ENCODE measurements around the gene SLC16A6.
"Not testable (repeated sequence)": the region's sequence is repeated elsewhere in the genome, so short reads cannot be mapped to it uniquely, and the experiment has no call there.

SLC16A6 gene

GRCh38 chr17:68246271-68247028 is 44.5 kb downstream of the SLC16A6 start:
- no peak for DNase-seq

DNA sequence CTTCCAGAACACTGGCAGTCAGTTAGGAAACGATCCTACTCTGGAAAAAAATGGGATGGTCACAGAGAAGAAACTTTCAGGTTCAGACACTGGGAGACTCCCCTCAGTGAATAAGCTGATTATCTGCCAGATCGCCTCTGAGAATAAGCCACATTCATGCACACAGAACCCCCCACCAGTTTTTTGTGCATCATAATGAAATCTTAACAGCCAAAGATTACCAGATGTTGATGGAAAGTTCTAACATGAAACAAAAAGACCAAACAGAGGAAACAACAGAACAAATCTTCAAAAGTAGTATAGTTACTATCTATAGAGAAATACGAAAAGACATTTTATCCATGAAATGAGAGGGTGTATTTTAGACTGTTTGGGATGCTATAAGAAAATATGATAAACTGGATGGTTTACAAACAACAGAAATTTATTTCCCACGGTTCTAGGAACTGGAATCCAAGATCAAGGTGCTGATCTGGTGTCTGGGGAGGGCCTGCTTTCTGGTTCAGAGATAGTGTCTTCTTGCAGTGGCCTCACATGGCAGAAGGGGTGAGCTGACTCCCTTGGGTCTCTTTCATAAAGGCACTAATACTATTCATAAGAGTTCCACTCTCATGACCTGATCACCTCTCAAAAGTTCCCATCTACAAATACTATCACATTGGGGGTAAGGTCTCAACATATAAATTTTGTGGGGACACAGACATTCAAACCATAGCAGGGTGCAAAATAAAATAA is 51.1 kb downstream of the SLC16A6 start:
- DNase-seq: no peak

- no peak for DNase-seq
These were observed 52.1 kb downstream of the SLC16A6 start for GRCh38 chr17:68238871-68239253.

DNA sequence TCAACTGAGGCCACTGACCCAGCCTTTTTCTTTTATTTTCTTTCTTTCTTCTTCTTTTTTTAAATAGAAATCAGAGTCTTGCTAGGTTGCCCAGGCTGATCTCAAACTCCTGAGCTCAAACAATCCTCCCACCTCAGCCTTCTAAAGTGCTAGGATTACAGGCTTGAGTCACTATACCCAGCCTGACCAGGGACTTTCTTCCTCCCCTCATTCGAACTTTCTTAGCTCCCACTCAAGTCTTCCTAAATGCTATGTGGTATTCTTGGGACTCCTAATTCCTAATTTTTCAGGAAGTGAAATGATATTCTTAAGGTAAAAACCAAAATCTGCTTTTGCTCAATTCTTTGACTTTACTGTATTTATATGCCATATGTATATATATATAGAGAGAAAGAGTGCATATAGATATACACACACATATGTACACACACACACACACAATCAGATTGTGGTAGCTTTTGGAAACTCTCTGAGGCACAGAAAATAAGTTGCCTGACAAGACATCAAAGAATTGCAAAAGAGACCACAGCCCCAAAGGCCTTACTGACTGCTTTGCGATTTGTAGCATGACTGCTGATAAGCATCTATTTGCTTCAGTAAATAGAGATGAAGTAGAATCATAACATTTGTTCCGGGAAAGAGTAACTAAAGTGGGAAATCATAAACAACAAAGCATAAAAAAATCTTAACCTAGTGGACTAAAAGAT is 52.6 kb downstream of the SLC16A6 start:
- DNase-seq: peak in 3 of 6 experiments; percentile 8 to 35 (median 9)

DNA sequence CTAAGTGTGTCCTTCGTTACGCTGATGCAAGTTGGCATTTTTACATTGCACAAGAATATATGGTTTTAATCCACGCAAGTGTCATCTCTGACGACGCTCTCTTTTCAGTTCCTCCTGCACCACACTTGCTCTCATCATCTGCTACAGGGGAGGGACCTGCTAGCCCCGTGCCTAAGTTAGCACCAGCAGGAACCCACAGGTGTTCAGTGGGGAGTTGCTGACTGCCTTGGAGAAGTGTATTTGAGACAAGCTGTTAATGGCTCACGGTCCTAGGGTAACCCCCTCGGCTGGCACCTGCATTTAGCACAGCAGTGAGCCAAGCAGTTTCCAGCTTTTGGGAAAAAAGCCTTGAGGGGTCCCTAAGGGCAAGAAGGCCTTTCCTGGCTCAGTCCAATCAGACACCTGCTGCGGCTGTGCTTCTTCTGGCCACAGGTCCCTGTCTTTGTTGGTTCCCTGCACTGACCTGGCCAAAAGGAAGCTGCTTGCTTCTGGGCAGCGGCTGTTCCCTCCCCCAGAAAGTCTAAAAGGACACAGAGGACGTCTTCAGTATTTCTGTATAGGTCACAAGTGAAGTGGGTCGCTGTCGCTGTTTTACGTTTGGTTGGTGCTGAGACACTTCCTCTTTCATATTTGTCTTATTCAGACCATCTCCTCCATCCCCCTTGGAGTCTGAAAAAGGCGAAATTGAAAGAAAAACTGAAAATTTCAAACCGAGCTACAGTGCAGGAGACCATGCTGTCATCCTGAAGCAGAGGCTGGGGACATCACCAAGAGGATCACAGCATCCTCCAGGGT is 53.4 kb downstream of the SLC16A6 start:
- peak; percentile 20 to 61 (median 42) for DNase-seq

DNA sequence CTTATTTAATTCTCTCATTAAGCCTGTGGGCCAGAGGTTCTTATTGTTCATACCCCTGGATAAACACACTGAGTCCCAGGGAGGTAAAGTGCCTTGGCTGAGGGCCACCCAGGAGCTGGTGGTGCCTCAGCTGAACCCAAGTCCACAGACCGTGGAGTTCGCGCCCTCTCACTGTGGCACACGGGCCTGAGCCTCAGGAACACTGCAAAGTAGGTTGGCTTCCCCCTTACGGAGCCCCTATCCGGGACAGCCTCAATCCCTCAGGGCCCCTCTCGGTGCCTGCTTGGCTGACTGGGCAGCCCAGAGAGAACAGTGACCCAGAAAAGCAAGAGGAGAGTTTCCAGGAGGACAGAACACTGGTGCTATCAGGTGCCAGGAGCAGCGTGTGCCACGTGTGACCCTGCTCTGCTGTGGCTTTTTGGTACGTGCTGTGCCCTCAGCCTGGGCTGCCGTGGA is 55.6 kb downstream of the SLC16A6 start:
- not testable (repeated sequence) for DNase-seq

GRCh38 chr17:68234726-68235335 is 56.1 kb downstream of the SLC16A6 start:
- DNase-seq: not testable (repeated sequence)

- DNase-seq: not testable (repeated sequence)
These were observed 58.2 kb downstream of the SLC16A6 start for GRCh38 chr17:68232741-68233140.

GRCh38 chr17:68231541-68231940 is 59.4 kb downstream of the SLC16A6 start:
- no peak for DNase-seq

- DNase-seq: not testable (repeated sequence)
These were observed 59.8 kb downstream of the SLC16A6 start for GRCh38 chr17:68231131-68231530.

- no peak for DNase-seq
These were observed 61.3 kb downstream of the SLC16A6 start for GRCh38 chr17:68229619-68230018.

GRCh38 chr17:68228817-68229570 is 61.9 kb downstream of the SLC16A6 start:
- no peak for DNase-seq

GRCh38 chr17:68228039-68228680 is 62.8 kb downstream of the SLC16A6 start:
- not testable (repeated sequence) for DNase-seq

GRCh38 chr17:68225055-68225454 is 65.9 kb downstream of the SLC16A6 start:
- not testable (repeated sequence) for DNase-seq

DNA sequence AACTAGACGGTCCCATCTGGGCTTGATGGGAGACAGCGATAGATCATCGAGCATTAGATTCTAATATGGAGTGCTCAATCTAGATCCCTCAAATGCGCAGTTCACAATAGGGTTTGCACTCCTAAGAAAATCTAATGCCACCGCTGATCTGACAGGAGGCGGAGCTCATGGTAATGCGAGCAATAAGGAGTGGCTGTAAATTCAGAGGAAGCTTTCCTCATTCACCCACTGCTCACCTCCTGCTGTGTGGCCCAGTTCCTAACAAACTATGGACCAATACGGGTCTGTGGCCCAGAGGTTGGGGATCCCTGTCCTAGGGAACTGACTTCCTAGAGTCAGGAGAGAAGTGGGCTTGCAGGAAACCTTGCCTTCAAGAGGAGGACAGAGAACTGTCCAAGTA is 68.3 kb downstream of the SLC16A6 start:
- no peak for DNase-seq

- DNase-seq: no peak
These were observed 69.1 kb downstream of the SLC16A6 start for GRCh38 chr17:68221786-68222185.

DNA sequence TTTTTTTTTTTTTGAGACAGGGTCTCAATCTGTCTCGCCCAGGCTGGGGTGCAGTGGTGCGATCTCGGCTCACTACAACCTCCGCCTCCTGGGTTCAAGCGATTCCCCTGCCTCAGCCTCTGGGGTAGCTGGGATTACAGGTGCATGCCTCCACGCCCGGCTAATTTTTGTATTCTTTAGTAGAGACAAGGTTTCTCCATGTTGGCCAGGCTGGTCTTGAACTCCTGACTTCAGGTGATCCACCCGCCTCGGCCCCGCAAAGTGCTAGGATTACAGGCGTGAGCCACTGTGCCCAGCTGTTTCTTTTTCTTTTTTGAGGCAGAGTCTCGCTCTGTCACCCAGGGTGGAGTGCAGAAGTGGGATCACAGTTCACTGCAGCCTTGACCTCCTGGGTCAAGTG is 70.1 kb downstream of the SLC16A6 start:
- not testable (repeated sequence) for DNase-seq

GRCh38 chr17:68220186-68220585 is 70.7 kb downstream of the SLC16A6 start:
- DNase-seq: not testable (repeated sequence)

DNA sequence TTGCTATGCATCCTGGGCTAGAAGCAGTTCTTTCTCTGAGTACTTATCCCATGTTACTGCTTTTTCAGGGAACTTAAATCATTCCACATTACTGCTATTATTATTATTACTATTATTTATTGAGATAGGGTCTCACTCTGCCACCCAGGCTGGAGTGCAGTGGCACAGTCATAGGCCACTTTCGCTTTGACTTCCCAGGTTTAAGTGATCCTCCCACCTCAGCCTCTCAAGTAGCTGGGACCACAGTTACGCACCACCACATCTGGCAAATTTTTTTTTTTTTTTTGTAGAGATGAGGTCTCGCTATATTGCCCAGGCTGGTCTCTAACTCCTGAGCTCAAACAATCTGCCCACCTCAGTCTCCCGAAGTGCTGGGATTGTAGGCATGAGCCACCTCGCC is 71.5 kb downstream of the SLC16A6 start:
- not testable (repeated sequence) for DNase-seq

All from stimulated activated naive CD4-positive, alpha-beta T cell (primary cell).